GM21576 (cell line): ENCODE measurements around the gene GPT2.
"Not testable (repeated sequence)": the region's sequence is repeated elsewhere in the genome, so short reads cannot be mapped to it uniquely, and the experiment has no call there.

Experiments used
- ATAC-seq: cut with Tn5 transposase; IDR thresholded peaks from one replicate; pipeline ENCODE4 v1.9.1; 2021; ENCODE audit warnings: mild to moderate bottlenecking, moderate library complexity; ENCODE audit not compliant: unreplicated experiment

The GPT2 gene

DNA sequence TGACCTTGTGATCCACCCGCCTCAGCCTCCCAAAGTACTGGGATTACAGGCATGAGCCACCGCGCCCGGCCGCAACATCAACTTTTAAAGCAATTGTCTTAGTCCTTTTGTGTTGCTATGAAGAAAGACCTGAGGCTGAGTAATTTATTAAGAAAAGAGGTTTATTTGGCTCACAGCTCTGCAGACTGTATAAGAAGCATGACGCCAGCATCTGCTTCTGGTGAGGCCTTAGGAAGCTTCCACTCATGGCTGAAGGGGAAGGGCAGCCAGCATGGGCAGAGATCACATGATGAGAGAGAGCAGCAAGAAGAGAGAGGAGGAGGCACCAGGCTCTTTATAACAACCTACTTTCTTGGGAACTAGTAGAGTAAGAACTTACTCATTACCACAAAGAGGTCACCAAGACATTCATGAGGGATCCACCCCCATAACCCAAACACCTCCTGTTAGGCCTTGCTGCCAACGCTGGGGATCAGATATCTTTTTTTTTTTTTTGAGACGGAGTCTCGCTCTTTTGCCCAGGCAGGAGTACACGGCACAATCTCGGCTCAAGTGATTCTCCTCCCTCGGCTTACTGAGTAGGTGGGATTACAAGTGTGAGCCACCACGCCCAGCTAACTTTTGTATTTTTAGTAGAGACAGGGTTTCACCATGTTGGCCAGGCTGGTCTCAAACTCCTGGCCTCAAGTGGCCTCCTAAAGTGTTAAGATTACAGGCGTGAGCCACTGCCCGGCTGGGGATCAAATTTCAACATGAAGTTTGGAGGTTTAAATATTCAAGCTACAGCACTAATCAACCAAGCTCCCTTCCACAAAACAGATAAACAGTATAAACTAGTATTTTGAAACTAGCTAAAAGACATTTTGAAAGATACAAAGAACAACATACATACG is 21.4 kb upstream of the GPT2 start:
- no peak for ATAC-seq

DNA sequence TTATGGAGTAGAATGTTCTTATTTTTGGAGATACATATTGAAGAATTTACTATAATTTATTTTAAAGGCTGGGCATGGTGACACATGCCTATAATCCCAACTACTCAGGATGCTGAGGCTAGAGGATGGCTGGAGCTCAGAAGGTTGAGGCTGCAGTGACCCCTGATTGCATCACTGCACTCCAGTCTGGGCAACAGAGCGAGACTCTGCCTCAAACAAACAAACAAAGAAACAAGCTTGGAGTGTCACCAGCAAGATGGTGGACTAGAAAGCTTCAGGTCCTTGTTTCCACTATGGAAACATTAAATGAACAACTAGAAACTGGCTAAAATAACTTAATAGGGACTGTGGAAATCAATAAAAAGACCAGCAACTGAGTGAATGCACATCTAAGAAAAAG is 17.9 kb upstream of the GPT2 start:
- no peak for ATAC-seq

DNA sequence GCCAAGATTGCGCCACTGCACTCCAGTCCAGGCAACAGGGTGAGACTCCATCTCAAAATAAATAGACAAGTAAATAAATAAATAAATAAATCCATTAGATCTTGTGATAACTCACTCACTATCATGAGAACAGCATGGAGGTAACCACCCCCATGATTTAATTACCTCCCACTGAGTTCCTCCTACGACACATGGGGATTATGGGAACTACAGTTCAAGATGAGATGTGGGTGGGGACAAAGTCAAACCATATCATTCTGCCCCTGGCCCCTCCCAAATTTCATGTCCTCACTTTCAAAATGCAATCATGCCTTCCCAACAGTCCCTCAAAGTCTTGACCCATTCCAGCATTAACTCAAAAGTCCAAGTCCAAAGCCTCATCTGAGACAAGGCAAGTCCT is 16.7 kb upstream of the GPT2 start:
- ATAC-seq = not testable (repeated sequence)

DNA sequence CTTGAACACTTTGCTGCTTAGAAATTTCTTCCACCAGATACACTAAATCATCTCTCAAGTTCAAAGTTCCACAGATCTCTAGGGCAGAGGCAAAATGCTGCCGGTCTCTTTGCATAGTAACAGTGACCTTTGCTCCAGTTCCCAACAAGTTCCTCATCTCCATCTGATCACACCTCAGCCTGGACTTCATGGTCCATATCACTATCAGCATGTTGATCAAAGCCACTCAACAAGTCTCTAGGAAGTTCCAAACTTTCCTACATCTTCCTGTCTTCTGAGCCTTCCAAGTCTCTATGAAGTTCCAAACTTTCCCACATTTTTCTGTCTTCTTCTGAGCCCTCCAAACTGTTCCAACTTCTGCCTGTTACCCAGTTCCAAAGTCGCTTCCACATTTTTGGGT is 15.3 kb upstream of the GPT2 start:
- ATAC-seq = not testable (repeated sequence)

DNA sequence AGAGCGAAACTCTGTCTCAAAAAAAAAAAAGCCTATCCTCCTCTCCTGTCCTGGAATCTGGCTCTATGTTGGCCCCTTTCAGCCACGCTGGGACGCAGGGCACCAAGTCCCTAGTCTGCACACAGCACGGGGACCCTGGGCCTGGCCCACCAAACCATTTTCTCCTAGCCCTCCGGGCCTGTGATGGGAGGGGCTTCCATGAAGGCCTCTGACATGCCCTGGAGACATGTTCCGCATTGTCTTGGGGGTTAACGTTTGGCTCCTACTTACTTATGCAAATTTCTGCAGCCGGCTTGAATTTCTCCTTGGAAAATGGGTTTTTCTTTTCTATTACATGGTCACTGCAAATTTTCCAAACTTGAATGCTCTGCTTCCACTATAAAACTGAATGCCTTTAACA is 12.6 kb upstream of the GPT2 start:
- no peak for ATAC-seq

DNA sequence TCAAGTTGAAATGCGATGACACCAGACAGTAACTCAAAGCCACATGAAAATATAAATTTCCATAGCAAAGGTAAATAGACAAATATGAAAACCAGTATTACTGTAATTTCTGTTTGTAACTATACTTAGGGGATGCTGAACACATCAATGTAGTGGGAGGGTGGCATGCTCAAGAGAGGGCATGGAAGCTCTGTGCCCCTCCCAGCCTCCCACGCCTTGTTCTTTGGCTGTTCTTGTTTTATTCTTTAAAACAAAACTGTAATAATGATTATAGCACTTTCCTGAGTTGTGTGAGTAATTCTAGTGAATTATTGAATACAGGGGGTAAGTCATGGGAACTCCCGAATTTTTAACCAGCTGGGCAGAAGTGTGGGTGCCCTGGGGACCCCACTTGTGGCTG is 11.0 kb upstream of the GPT2 start:
- ATAC-seq = no peak

DNA sequence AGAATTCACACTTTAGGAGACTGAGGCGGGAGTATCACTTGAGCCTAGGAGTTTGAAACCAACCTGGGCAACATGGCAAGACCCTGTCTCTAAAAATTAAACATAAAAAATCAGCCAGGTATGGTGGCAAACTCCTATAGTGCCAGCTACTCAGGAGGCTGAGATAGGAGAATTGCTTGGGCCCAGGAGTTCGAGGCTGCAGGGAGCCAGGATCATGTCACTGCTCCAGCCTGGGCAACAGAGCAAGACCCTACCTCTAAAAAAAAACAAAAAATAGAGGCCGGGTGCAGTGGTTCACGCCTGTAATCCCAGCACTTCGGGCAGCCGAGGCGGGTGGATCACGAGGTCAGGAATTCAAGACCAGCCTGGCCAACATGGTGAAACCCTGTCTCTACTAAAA is 8.9 kb upstream of the GPT2 start:
- ATAC-seq = no peak

DNA sequence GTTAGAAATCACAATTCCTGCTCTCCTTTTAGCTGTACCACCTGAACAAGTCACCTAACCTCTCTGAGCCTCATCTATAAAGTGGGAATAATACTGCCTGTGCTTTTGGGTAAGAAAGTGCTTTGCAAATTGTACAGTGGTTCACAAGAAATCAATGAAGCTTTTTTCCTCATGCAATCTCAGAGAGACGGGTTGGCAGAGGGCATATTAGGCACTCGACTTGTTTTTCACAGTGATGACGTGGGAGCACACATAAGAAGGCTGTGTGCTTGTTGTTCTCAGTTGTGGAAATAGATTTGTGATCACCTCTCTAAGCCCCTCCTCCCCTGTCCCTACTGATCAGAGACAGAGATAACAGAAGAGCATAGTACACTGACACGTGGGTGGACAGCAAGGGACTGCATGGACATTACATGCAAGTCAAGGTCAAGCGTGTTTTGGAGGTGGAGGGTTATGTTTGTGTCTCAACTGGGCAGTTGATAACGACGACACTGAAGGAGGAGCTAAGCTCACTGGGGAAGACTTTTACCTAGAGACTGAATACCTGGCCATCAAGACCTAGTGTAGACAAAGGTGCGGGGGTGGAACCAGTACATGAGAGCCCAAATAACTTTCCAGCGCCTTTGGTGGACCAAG is 1.7 kb upstream of the GPT2 start:
- ATAC-seq = no peak

DNA sequence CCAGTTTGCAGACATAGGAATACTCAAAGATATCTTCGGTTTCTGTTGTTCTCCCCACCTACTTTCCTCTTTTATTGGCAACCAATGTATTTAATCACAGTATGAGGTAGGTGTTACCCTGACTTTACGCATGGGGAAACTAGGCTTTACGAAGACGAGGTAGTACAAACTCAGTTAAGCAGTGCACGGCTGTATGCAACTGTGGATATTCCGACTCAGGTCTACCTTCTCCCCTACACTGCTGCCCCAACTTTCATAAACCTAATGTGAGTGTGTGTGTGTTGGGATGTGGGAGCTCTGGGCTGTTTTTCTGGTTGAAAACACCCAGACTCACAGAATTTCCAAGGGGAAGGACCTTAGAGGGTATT is 1.2 kb upstream of the GPT2 start:
- no peak for ATAC-seq

DNA sequence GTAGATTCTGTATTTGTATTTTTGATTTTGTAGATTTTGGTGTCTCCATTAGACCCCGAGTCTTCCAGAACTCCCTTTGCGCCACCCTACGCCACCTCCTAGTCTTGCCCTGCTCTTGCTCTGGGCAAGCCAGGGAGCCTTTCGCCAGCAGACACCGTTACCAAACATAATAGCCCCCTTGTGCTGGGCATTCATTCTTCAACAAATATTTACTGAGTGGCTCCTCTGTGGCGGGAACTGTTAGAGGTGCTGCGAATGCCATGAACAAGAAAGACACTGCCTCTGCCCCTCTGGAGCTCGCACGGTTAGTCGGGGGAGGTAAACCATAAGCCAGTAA is 841 bp upstream of the GPT2 start:
- ATAC-seq = no peak

DNA sequence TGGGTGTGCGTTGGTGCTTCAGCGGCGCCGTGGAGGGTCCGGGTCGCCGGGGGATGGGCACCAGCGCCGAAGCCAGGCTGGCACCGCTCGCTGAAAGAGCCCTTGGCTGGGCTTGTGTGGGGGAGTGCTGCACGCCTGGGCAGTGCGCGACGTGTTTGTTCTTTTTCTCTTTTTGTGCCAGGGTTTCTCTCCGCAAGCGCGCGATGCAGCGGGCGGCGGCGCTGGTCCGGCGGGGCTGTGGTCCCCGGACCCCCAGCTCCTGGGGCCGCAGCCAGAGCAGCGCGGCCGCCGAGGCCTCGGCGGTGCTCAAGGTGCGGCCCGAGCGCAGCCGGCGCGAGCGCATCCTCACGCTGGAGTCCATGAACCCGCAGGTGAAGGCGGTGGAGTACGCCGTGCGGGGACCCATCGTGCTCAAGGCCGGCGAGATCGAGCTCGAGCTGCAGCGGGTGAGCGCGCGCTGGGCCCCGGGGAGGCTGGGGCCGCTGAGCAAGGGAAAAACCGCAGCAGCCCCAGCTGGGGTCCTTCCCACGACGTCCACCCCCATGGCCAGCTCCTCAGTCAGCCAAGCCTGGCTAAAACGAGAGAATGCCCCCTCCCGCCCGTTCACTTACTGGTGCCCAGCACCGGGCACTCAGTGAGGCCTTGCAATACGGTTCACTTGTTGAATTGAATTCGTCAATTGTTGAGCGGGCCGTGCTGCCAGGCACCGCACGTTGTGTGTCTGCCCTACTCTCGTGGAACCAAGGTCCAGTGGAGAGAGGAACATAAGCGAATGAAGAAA is 541 bp downstream of the GPT2 start:
- peak; percentile 5 for ATAC-seq

DNA sequence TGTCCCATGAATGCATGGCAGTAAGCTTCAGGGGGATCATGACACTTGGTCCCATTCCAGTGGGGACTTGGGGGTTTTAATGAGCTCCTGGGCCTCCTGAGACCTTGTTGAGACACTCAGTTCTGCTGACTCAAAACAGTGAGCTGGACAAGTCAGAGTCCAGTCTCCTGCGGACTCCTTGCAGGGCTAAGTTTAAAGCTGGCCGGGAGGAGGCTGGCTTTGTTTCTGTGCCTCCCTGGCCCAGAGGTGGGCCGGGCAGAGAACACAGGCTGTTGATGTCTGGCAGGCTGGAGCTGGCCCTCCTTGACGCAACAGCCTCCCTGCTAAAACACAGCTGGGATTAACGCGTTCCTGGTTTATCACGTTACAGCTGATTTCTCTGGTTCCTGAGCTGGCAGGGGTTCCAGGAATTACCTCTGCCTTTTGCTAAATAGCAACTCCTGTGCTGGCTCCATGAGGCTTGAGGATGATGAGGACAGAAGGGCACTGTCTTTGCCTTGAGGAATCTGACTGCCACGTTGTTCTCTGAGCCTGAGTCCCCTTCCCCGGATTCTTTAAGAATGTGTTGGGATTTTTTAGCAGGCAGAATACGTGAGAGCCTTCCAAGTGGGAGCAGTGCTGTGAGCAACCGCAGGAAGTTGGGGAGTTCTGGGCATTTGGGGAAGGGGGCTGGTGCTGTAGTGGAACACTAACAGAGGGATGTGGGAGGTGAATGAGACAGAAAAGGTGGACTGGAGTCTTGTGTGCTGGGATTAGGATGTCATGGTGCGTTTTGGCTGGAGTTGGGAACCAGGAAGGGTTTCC is 2.0 kb downstream of the GPT2 start:
- no peak for ATAC-seq

DNA sequence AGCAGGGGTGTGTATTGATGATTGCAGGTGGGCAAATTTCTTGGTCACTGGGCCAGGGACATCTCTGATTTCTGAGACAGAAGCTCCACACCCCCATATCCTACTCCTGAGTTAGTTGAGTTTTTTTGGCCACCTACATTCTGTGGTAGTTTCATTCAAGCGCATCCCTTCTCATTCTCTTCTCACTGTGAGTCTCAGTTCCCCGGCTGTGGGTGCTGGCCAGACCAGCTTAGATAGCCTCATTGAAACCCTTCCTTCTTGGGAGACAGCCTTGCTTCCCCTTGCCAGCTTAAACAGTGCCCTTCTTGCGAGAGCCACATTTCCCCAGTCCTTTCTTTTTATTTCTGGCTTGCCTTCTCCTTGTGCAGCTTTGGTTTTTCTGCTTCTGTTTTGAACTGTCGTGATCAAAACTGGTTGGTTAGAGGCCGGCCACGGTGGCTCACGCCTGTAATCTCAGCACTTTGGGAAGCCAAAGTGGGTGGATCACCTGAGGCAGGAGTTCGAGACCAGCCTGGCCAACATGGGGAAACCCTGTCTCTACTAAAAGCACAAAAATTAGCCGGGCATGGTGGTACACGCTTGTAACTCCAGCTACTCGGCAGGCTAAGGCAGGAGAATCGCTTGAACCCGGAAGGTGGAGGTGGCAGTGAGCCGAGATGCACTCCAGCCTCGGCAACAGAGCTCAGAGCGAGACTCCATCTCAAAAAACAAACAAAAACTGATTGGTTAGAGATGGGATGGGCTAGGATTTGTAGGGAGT is 2.8 kb downstream of the GPT2 start:
- ATAC-seq = no peak

DNA sequence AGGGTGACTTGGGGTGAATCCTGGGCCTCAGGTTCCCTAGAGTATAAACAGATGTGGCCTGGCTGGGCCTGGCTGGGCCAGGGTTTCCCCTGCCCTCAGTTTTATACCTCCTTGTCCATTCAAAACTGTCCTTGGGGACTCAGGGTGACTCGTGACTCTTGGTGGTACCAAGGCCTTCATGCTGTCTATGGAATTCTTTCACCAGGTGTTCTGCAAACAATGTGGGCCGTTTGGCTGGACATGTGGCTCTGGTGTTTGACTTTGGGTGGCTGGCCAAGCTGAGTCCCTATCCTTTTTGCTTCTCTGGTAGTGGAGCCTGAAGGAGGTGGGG is 3.3 kb downstream of the GPT2 start:
- no peak for ATAC-seq

DNA sequence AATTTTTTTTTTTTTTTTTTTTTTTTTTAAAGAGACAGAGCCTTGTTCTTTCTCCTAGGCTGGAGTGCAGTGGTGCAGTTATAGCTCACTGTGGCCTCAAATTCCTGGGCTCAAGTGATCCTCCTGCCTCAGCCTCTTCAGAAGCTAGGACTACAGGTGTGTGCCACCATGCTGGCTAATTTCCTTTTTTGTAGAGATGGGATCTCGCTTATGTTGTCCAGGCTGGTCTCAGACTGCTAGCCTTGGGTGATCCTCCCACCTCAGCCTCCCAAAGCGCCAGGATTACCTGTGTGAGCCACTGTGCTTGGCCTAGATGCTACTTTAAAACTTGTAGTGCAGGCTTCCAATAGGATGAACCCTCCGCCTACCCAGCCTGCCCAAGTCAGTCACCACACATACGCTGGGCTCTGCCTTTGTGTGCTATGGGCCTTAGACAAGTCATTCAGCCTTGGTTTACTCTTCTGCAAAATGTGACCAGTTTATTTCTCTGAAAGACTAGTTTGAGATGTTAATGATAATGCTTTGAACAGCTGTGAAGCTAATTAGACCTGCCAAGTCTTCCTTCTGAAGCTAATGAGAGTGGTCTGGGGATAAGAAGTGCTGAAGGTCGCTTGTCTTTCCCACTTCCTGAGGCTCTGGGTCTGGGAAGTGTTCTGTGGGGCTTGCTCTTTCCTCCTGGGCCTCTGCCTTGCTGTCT is 5.2 kb downstream of the GPT2 start:
- no peak for ATAC-seq

DNA sequence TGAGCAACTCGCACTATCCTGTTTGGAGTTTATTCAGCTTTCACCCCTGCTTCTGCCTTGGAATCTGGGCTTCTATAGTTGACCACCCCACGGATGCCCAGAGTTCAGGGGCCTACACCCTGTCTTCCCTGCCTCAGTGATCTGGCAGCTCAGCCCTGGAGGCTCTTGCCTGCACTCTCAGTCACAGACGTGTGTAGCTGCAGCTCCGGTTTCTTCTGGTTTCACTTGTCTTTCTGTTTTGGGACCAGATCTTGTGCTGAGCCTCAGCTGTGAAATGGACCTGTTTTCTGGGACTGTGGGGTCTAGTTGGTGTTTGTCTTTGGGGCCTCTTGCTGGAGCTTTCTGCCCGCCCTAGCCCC is 5.8 kb downstream of the GPT2 start:
- ATAC-seq = no peak

DNA sequence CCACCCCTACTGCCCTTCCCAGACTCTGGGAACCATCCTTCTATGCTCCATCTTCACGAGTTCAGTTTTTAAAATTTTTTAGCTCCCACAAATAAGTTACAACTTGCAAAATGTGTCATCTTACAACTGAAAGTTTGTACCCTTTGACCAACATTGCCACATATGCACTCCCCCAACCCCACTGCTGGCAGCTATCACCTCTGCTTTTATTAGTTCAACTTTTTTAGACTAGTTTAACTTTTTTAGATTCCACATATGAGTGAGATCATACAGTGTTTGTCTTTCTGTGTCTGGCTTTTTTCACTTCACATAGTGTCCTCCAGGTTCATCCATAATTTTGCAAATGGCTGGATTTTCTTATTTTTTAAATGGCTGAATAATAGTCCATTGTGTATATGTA is 7.7 kb downstream of the GPT2 start:
- ATAC-seq = no peak

DNA sequence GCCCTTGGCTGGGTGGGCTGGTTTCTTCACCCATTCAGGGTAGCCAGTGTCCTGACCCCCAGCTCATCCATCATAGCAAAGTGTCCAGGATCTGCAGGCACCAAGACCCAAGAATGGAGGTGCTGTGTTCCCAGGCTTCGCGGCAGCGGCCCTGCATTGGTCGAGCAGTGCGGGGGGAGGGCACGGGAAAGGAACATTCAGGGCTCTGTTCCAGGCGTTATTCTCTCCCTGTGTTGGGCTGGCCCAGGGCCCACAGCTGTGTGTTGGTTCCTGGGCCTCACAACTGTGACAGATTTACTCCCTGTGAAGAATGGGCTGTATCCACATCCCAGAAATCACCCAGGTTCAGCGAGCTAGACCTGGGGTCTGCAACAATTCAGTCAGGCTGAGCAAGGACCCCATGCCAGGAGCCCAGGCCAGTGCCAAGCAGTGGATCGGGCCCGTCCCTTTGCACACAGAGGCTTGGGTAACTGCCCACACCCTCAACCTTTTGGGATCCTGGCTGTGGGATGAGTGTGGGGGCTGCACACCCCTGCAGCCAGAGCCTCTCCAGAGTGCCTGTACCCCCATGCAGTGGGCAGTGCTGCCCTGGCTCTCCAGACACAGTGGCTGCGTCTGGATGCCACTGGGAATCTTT is 10.0 kb downstream of the GPT2 start:
- ATAC-seq = no peak
